ENCODE data around the gene ZNF341.
"Not testable (repeated sequence)": the region's sequence is repeated elsewhere in the genome, so short reads cannot be mapped to it uniquely, and the experiment has no call there.

Gene ZNF341

DNA sequence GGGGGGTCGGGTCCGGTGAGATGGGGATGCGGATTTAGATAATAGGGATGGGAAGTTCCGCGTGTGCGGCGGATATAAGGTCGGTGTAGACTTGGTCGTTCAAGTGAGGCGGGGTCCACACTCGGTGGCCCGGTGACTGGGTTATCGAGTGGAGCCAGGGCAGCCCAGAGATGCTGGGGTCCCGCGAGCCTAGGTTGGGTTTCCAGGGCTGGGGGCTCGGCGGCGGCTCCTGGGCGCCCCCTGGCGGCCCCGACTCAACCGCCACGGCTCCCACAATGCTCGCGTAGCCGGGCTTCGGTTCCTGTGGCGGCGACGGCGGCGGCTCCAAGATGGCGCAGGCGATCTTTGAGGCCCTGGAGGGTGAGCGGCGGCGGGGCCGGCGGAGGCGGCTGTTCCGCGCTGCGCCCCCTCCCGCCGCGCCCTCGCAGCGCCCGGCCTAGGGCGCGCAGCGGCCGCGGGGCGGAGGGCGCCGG is at the start of gene ZNF341:
ZNF341 (plus strand) TSS at position 304 of the 473 bp plus-strand sequence; CDS start at position 330, 26 bp downstream.
- no peak for DNase-seq

- DNase-seq: no peak
Measured at GRCh38 chr20:33684533-33685327, 47.1 kb upstream of the ZNF341 start.

DNA sequence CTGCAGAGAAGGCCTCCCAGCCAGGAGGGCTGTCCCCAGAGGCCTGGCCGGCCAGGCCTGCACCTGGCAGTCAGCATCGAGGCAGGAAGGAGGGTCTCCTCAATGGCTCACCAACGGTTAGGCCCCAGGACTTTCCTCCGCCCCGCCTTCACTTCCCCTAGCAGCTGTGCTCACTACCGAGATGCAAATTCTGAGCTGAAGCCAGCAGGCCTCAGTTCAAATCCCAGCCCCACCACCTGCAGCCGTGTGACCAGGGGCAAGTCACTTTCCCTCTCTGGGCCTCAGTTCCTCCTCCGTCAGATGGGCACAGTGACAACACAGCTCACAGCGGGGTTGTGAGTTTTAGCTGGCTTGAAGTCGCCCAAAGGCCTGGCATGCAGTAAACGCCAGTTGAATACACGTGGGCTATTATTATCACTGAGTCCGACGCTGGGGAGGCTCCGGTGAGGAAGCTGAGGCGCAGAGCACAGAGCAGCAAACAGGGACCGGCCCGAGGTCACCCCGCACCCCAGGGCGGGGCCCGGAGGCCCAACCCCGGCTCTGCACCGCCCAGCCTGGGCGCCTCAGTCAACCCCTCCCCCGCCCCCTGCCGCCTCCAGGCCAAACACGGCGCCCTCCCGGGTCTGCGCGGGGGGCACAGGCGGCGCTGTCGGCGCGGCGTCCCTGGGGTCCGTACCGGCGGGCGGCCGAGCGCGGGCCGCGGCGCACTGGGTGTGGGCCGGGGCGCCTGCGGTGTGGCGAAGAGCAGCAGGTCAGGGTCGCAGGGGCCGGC is 46.3 kb upstream of the ZNF341 start:
- peak; percentile 71 for DNase-seq

DNA sequence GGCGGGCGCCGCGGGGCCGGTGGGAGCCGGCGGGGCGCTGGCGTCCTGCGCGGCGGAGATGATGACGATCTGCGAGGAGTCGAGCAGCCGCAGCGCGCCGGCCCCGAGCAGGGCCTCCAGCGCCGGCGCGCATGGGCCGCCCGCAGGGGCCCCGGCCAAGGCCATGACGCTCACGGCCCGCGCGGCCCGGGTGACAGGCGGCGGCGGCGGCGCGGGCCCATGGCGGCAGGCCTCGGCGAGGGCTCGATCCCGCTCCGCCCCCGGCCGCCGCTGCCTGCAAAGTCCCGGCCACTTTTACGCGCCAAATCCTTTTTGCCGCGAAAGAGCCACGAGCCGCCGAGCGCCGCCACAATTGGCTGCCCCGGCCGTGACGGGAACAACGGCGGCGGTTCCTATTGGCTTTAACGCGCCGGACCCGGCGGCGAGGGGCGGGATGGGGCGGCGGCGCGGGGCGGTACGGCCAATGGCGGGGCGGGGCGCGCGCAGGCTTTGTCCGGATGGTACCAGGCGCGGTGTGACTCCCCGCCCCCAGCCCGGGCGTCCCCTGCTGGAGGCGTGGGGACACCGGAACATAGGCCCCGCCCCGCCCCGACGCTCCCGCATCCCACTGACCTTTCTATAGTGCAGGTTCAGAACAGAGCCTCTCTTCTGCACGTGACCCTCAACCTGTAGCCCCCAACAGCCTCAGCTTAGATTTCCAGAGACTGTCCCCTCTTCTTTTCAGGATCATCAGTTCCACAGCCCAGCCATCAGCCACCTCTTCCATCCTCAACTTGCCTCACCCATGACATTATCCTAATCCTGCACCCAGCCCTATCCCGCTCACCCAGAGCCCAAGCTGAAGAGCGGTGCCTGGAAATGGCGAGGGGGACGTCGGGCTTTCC is 45.5 kb upstream of the ZNF341 start, which contains the start of gene E2F1:
E2F1 (minus strand) TSS at position 286 of the 884 bp plus-strand sequence; CDS start at position 165, 121 bp downstream.
- DNase-seq: peak; percentile 98

- DNase-seq: no peak
Measured at GRCh38 chr20:33686984-33687366, 44.8 kb upstream of the ZNF341 start.

DNA sequence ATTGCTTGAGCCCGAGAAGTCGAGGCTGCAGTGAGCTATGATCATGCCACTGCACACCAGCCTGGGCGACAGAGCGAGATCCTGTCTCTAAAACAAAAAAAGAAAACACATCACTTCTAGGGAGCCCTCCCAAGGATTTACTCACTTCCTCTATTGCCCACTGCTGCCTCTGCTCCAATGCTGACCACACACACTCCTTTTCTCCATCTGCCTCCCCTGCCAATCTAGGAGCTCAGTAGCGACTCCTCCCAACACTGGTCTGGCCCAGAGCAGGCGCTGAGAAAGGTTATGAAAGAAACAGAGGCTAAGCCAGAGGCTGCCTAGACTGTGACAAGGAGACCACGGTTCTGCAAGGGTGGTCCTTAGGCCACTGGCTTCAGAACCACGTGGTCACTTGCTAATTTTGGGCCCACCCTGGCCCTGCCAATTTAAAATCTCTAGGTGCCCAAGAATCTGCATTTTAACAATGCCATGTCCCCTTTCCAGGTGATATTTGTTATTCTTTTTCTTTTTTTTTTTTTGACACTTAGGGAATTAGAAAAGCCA is 44.4 kb upstream of the ZNF341 start:
- DNase-seq: no peak

DNA sequence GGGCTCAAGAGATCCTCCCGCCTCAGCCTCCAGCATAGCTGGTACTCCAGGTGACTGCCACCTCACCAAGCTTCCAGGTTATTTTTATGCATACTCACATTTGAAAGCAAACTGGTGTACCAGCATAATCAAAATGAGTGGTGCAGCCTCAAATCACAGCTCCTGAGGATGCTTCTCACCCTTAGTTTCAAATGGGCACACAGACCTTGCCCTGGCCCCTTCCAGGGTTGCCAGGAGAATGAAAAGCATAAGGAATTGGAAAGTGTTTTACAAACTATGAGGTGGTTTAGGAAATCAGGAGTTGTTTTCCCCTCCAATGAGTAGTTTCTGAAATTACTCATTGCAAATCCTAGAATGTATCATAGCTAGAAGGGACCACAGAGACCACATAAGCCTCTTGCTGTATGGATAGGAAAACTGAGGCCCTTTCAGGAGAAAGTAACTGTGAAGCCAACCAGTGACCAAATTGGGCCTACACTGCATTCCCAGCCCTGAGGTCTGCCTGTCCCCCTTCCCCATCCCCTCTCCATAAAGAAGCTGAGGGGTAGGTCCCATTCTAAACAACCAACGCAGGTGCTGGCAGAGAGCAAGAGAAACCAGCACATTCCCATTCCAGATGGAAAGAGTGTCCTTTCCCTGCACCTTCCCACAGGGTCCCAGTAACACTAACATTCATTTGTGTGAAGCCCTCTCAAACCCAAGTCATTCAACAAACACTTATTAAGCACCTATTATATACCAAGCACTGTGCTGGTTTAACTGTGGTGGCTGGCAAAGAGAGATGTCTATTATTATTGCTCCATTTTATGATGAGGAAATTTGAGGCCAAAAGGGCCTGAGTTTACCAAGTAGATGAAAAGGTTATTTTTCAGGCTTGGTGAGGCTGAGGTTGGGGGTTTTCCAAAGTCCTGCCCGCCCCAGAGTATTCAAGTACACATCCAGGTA is 43.5 kb upstream of the ZNF341 start:
- no peak for DNase-seq

DNA sequence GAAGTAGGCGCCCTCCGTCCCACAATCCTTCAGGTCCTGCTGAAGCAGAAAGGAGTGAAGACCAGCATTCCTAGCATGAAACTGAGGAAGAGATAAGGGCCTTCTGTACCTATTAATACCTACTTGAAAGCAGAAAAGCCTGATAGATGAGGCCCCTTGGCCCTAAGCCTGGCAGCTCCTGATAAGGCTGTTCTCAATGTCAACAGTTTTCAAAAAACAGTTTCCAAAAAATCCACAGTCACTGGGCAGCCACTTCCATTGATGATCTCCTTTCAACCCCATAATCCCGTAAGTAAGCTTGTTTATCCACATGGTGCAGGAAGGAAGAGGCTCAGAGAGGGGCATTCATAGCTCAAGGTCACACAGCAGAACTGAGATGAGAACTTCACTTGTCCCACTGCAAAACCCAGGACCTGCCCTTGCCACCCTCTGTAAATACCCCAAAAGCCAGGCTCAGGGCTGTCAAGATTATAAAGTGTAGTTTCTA is 42.8 kb upstream of the ZNF341 start:
- DNase-seq: no peak

GRCh38 chr20:33689493-33689892 is 42.3 kb upstream of the ZNF341 start:
- DNase-seq: no peak

DNA sequence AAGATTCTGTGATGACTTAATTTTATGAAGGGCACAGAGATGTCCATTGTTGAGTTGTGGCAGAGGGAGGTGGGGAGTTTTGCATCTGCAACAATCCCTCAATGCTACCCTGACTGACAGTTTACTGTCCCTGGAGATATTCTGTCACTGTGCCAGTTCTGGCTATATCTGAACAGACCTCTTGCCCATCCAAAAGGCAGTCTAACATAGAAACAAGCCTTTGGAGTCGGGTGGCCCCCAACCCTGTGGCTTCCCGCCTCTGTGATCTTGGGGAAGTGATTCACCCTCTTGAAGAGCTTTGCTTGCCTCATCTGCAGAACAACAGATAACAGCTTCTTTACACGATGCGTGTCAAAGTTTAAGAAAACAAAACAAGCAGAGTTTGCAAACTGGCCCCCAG is 41.8 kb upstream of the ZNF341 start:
- peak; percentile 66 for DNase-seq

GRCh38 chr20:33693289-33693688 is 38.5 kb upstream of the ZNF341 start:
- no peak for DNase-seq

DNA sequence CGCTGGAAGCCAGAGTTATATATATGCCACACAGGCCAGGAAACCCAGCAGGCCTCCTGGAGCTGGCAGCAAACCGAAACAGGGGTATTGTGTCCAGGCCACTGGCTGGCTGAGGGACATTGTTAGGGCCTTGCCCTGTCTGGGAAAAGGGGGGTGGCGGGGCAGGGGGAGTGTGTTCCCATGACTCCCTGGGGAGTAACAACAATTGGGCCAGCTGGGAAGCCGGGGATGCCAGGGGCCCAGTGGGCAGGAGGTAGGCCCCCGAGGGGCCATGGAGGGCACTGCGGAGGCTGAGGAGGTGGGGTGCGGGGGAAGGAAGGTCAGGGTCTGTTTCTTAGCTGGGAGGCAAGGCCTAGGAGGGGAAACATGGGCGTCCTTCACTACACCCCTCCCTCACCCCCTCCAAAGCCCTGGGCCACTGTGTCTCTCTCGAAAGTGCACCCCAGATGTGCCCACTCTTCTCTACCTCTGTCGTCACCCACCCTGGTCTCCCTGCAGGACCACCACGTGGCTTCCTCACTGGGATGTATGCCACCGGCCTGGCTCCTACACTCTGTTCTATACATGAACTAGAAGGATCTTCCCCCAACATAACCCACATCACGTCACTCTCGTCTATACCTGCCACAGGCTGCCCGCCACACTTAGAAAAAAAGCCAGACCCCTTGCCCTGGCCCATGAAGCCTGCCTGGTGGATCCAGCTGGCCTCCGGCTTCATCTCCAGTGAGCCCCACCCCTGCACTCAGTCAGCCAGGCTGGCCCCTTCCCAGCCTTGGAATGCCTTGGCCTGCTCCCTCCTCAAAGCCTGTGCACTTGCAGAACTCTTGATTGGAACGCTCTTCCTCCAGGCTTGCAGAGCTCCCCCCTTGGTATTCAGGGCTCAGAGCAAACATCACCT is 37.8 kb upstream of the ZNF341 start:
- no peak for DNase-seq

- no peak for DNase-seq
Measured at GRCh38 chr20:33694639-33695012, 37.2 kb upstream of the ZNF341 start.

DNA sequence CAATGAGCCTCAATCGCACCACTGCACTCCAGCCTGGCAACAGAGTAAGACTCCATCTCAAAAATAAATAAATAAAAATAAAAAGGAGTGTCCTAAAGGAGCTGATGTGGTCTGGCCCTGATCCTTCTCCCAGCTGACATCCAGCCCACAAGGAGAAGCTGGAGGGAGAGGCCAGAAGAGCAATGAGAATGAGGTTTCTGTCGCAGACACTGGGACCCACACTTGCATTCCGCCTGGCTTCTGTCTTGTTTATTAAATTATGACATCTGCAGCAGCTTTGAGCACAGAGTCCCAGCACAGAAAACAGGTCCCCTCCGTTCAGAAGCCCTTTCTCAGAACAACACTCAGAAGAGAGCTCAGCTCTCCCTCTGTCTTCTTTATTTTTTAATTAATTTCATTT is 35.3 kb upstream of the ZNF341 start:
- DNase-seq: no peak

DNA sequence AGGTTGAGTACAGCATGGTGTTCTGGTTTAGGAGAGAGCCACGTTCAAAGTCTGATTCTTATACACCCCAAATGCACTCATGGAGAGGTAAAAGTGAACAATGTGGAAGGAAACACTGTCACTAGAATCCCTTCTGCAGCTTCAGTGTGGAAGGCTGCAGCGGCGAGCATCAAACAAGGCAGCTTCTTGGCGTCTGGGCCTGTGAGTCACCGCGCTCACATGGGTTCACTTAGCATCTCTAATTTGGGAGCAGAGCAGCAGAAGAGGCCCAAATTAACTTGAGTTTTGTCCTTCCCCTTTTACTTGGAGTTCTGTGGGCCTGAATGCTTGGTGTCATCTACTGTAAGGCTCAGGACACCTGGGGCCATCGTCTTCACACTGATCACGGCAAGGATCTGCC is 34.7 kb upstream of the ZNF341 start:
- DNase-seq: no peak

- not testable (repeated sequence) for DNase-seq
Measured at GRCh38 chr20:33698966-33699365, 32.8 kb upstream of the ZNF341 start.

- not testable (repeated sequence) for DNase-seq
Measured at GRCh38 chr20:33700696-33701441, 30.9 kb upstream of the ZNF341 start.

DNA sequence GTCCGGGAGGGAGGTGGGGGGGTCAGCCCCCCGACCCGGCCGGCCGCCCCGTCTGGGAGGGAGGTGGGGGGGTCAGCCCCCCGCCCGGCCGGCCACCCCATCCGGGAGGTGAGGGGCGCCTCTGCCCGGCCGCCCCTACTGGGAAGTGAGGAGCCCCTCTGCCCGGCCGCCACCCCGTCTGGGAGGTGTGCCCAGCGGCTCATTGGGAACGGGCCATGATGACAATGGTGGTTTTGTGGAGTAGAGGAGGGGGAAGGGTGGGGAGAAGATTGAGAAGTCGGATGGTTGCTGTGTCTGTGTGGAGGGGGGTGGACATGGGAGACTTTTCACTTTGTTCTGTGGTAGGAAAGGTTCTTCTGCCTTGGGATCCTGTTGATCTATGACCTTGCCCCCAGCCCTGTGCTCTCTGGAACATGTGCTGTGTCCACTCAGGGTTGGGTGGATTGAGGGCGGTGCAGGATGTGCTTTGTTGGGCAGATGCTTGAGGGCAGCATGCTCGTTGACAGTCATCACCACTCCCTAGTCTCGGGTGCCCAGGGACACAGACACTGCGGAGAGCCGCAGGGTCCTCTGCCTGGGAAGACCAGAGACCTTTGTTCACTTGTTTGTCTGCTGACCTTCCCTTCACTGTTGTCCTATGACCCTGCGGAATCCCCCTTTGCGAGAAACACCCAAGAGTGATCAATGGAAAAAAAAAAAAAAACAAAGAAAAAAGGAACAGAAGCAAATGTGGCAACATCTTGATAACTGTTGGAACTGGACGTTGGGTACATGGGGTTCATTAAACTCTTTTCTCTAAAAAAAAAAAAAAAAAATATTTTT is 30.0 kb upstream of the ZNF341 start:
- DNase-seq: no peak

GRCh38 chr20:33702861-33703260 is 28.9 kb upstream of the ZNF341 start:
- DNase-seq: no peak

All from islet precursor cell (in vitro differentiated cells).